ENCODE data around the gene PCBP4.
A peak's percentile ranks its signal among the peaks of the same experiment; 100 is the strongest.

Gene PCBP4

DNA sequence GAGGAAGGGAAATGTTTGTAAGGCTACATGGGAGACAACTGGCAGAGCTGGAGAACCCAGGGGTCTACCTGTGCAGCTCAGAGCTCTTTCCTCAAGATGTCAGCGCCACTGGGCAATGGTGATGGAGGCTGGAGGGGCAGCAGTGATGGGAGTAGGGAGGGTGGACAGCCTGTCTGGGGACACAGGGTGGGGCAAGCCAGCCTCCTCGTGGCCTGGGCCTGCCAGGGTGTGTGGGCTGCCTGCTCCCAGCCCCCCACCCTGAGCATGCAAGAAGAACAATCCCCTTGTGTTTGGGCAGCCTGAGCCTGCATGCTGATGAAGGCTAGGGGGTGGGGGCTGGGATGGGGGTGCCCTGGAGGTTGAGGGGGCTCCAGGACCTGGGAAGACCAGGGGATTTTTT is 1.2 kb downstream of the PCBP4 start:
- Histone ChIP-seq H3K4me2 (peak overlapping the region; percentile 76 to 99 (median 97)), H3K27me3 (no peaks in the 10 kb centered on the region), H3K4me1 (peaks cover 41 to 91% (median 73%) of the 10 kb centered on the region in 10 experiments)

DNA sequence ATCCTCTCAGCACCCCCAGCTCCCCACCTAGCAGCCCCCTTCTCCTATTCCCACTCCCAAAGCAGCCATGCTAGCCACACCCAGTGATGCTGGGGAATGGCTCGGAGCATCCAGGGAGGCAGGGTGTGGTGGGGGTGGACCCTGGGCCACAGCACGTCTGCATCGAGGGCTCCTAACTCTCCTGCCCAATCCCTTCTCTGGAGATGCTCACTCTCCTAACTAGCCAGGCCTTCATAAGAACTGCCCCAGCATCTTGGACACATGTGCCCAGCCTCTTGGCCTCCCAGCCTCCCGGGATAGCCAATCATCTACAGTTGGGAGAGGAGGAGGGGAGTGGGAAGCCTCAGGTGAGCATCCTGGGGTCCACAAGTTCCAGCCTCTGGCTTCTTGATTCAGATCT is 2.7 kb downstream of the PCBP4 start:
- H3K27me3 ChIP-seq, result no peaks in the 10 kb centered on the region
- no peaks in the 10 kb centered on the region for H3K9me3 ChIP-seq (replicated peaks in 1 of 11)
- H3K36me3 ChIP-seq, result peaks cover 7 to 29% (median 15%) of the 10 kb centered on the region in 11 experiments; a peak in 21 of 22 replicates
- peaks cover 0 to 56% (median 11%) of the 10 kb centered on the region in 11 experiments; a peak in 15 of 22 replicates for H4K20me1 ChIP-seq
- peak overlapping the region in 1 of 11 experiments; percentile 16; a peak in 1 of 22 replicates for H3K9ac ChIP-seq
- TF ChIP-seq Cebpa-rat (IDR thresholded peaks at IDR 0.05), result no peak
- H3K4me1 ChIP-seq, result peaks cover 30 to 76% (median 58%) of the 10 kb centered on the region in 10 experiments
- peak overlapping the region in 9 of 11 experiments; percentile 15 to 99 (median 93); a peak in 11 of 22 replicates for H3K4me2 ChIP-seq
- no peak overlapping the region for H3K4me3 ChIP-seq
- H3K27ac ChIP-seq, result no peak overlapping the region

More for the DNA sequence above, 1.2 kb downstream of the PCBP4 start:
- Histone ChIP-seq H3K9me3 (replicated peaks in 1 of 11) (no peaks in the 10 kb centered on the region), H3K4me3 (peak overlapping the region in 6 of 10 experiments; percentile 67 to 79 (median 73); a peak in 5 of 20 replicates), H3K9ac (peak overlapping the region in 6 of 11 experiments; percentile 86 to 95 (median 90); a peak in 10 of 22 replicates), H3K36me3 (peaks cover 0 to 28% (median 2%) of the 10 kb centered on the region in 11 experiments; a peak in 11 of 22 replicates), H3K27ac (peak overlapping the region in 1 of 11 experiments; percentile 94; a peak in 2 of 22 replicates), H4K20me1 (peaks cover 0 to 58% (median 25%) of the 10 kb centered on the region in 11 experiments; a peak in 15 of 22 replicates)
- TF ChIP-seq Cebpa-rat (IDR thresholded peaks at IDR 0.05), result no peak

GRCh38 chr3:51963951-51964451 is 3.3 kb downstream of the PCBP4 start:
- no peak for TF ChIP-seq Cebpa-rat (IDR thresholded peaks at IDR 0.05)
- H3K9ac ChIP-seq, result no peak overlapping the region
- peaks cover 8 to 30% (median 21%) of the 10 kb centered on the region in 11 experiments for H3K36me3 ChIP-seq
- H3K4me2 ChIP-seq, result peak overlapping the region in 6 of 11 experiments; percentile 93 to 99 (median 96); a peak in 7 of 22 replicates
- H3K27me3 ChIP-seq, result no peaks in the 10 kb centered on the region
- peaks cover 25 to 71% (median 52%) of the 10 kb centered on the region in 10 experiments for H3K4me1 ChIP-seq
- no peaks in the 10 kb centered on the region for H3K9me3 ChIP-seq (replicated peaks in 1 of 11)
- no peak overlapping the region for H3K4me3 ChIP-seq
- no peak overlapping the region for H3K27ac ChIP-seq
- peaks cover 0 to 51% (median 9%) of the 10 kb centered on the region in 11 experiments; a peak in 13 of 22 replicates for H4K20me1 ChIP-seq

DNA sequence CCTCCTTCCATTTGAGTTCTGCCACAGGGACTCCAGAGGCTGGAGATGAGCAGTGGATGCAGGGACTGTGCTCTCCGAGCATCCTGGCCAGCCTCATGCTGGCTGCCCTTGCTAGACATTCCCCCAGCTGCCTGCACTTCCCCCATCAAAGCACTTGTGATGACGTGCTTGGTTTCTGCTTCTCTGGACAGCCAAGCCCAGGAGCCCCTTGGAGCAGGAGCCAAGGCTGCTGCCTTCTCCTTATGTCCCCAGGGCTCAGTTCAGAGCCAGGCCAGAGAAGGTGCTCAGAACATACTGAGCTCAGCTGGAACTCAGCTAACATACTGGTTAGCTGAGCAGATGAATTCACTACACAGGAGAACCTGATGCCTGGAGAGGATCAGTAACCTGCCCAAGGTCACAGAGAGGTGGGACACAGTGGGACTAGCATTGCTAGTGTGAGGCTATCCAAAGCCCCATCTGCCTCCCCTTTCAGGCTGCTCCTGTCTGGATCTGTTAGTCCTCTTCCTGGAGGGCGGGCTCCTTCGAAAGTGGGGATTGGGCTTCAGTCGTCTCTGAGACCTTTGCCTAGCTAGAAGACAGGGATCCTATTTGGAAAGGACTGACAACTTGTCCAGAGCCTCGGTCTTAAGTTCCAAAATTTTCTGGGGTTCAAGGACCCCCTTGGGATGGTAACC is 4.3 kb downstream of the PCBP4 start:
- Histone ChIP-seq H3K27ac (no peak overlapping the region), H3K4me1 (peaks cover 18 to 63% (median 44%) of the 10 kb centered on the region in 10 experiments), H3K27me3 (peaks cover 0 to under 1% (median 0%) of the 10 kb centered on the region in 11 experiments; a peak in 1 of 22 replicates), H3K9ac (0 out of 22 replicates have a peak overlapping the region, but pooled peaks of 2 of the 11 experiments have one; percentile 20 to 23), H3K4me3 (no peak overlapping the region), H3K9me3 (replicated peaks in 1 of 11) (no peaks in the 10 kb centered on the region), H4K20me1 (peaks cover 0 to 44% (median 8%) of the 10 kb centered on the region in 11 experiments; a peak in 9 of 22 replicates), H3K4me2 (peak overlapping the region in 2 of 11 experiments; percentile 10 to 20; a peak in 1 of 22 replicates), H3K36me3 (peaks cover 8 to 40% (median 30%) of the 10 kb centered on the region in 11 experiments)
- TF ChIP-seq Cebpa-rat (IDR thresholded peaks at IDR 0.05), result no peak

GRCh38 chr3:51961602-51962569 is 5.4 kb downstream of the PCBP4 start:
- Histone ChIP-seq H4K20me1 (peaks cover 0 to 53% (median 10%) of the 10 kb centered on the region in 11 experiments; a peak in 13 of 22 replicates), H3K4me2 (peak overlapping the region in 3 of 11 experiments; percentile 3 to 21 (median 19); a peak in 2 of 22 replicates), H3K27me3 (peaks cover 5 to 11% (median 8%) of the 10 kb centered on the region in 11 experiments), H3K4me1 (peaks cover 28 to 70% (median 47%) of the 10 kb centered on the region in 10 experiments), H3K36me3 (peaks cover 8 to 50% (median 37%) of the 10 kb centered on the region in 11 experiments), H3K27ac (no peak overlapping the region), H3K9ac (peak overlapping the region in 1 of 11 experiments; percentile 18; a peak in 1 of 22 replicates), H3K9me3 (replicated peaks in 1 of 11) (no peaks in the 10 kb centered on the region), H3K4me3 (no peak overlapping the region)
- TF ChIP-seq Cebpa-rat (IDR thresholded peaks at IDR 0.05), result no peak

- Histone ChIP-seq H4K20me1 (peaks cover 0 to 62% (median 18%) of the 10 kb centered on the region in 11 experiments; a peak in 15 of 22 replicates), H3K9me3 (replicated peaks in 1 of 11) (no peaks in the 10 kb centered on the region), H3K27ac (no peak overlapping the region), H3K4me3 (no peak overlapping the region), H3K9ac (no peak overlapping the region), H3K27me3 (peaks cover 14 to 20% (median 17%) of the 10 kb centered on the region in 11 experiments), H3K4me1 (peaks cover 28 to 70% (median 47%) of the 10 kb centered on the region in 10 experiments), H3K4me2 (no peak overlapping the region), H3K36me3 (peaks cover 8 to 53% (median 38%) of the 10 kb centered on the region in 11 experiments)
- no peak for TF ChIP-seq Cebpa-rat (IDR thresholded peaks at IDR 0.05)
Observed at GRCh38 chr3:51961011-51961410, 6.2 kb downstream of the PCBP4 start.

- H3K4me2 ChIP-seq, result no peak overlapping the region
- peaks cover 26 to 70% (median 47%) of the 10 kb centered on the region in 10 experiments for H3K4me1 ChIP-seq
- peaks cover 0 to 68% (median 24%) of the 10 kb centered on the region in 11 experiments; a peak in 15 of 22 replicates for H4K20me1 ChIP-seq
- peaks cover 20 to 26% (median 23%) of the 10 kb centered on the region in 11 experiments for H3K27me3 ChIP-seq
- H3K36me3 ChIP-seq, result peaks cover 8 to 53% (median 38%) of the 10 kb centered on the region in 11 experiments
- H3K9ac ChIP-seq, result no peak overlapping the region
- H3K27ac ChIP-seq, result no peak overlapping the region
- no peaks in the 10 kb centered on the region for H3K9me3 ChIP-seq (replicated peaks in 1 of 11)
- no peak for TF ChIP-seq Cebpa-rat (IDR thresholded peaks at IDR 0.05)
- H3K4me3 ChIP-seq, result no peak overlapping the region
Observed at GRCh38 chr3:51960386-51960785, 6.9 kb downstream of the PCBP4 start.

DNA sequence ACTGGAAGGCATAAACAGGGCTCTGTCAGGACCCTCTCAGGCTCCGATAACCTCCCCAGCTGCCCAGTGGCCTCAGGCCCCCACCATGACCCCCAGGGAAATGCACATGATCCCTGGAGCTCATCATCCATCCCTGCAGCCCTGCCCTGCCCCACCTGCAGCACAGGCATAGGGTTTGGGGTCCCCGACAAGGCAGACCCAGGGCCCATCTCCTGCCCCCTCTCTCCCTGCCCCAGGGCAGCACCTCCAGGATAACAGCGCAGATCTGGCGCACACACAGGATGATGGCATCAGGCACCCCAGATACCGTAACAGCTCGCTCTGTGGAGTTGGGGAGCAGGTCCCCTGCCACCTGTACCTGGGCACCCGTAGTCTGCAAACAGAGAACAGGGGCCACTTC is 7.6 kb downstream of the PCBP4 start:
- Histone ChIP-seq H3K9ac (no peak overlapping the region), H3K36me3 (peaks cover 8 to 48% (median 38%) of the 10 kb centered on the region in 11 experiments), H4K20me1 (peaks cover 0 to 75% (median 26%) of the 10 kb centered on the region in 11 experiments; a peak in 15 of 22 replicates), H3K9me3 (replicated peaks in 1 of 11) (no peaks in the 10 kb centered on the region), H3K4me1 (peaks cover 25 to 70% (median 45%) of the 10 kb centered on the region in 10 experiments), H3K4me3 (no peak overlapping the region), H3K27ac (no peak overlapping the region), H3K4me2 (no peak overlapping the region), H3K27me3 (peaks cover 27 to 33% (median 30%) of the 10 kb centered on the region in 11 experiments)
- no peak for TF ChIP-seq Cebpa-rat (IDR thresholded peaks at IDR 0.05)

All from BLaER1 treated with 17β-estradiol and CSF1 and Interleukin-3, amounts not matched to agents 10 nM and 100 nM (cell line).